H9 (cell line): ENCODE measurements around the gene LIPK. TPM values are rescaled to one million over a fixed set of nuclear protein-coding genes. Genes with fewer than 3 reads are reported as not detected.
A peak's percentile ranks its signal among the peaks of the same experiment; 100 is the strongest.

Source experiments
- DNase-seq: peaks from one replicate; pipeline ENCODE4 v3.0.0-alpha.2; 2017
- H2AFZ ChIP-seq: one replicate; pipeline ENCODE4 v1.6.1; 2013; ENCODE audit warnings: mild to moderate bottlenecking, low read length, control low read depth, moderate library complexity
- H2AK5ac ChIP-seq: 2 replicates; pipeline ENCODE4 v1.6.1; 2013; ENCODE audit warnings: low read length, control low read depth, mixed read lengths; ENCODE audit not compliant: insufficient read length
- H2BK120ac ChIP-seq: one replicate; pipeline ENCODE4 v1.6.1; 2013; ENCODE audit warnings: low read depth, mild to moderate bottlenecking, low read length, control low read depth, inconsistent platforms; ENCODE audit not compliant: poor library complexity, severe bottlenecking
- H2BK12ac ChIP-seq: 2 replicates; pipeline ENCODE4 v1.6.1; 2013; ENCODE audit warnings: low read length, control low read depth, mixed read lengths, low read depth; ENCODE audit not compliant: insufficient read length
- H2BK15ac ChIP-seq: 2 replicates; pipeline ENCODE4 v1.6.1; 2013; ENCODE audit warnings: low read depth, low read length, control low read depth
- H2BK20ac ChIP-seq: one replicate; pipeline ENCODE4 v1.6.1; 2013; ENCODE audit warnings: low read depth, mild to moderate bottlenecking, low read length, control low read depth, inconsistent platforms; ENCODE audit not compliant: poor library complexity, severe bottlenecking
- H2BK5ac ChIP-seq: 2 replicates; pipeline ENCODE4 v1.6.1; 2013; ENCODE audit warnings: low read length, control low read depth, mixed read lengths; ENCODE audit not compliant: insufficient read length
- H3K14ac ChIP-seq: 2 replicates; pipeline ENCODE4 v1.6.1; 2013; ENCODE audit warnings: low read length, control low read depth; ENCODE audit not compliant: insufficient read depth
- H3K18ac ChIP-seq: 2 replicates; pipeline ENCODE4 v1.6.1; 2013; ENCODE audit warnings: low read depth, mild to moderate bottlenecking, mixed read lengths, low read length, control low read depth; ENCODE audit not compliant: insufficient read length
- H3K23ac ChIP-seq: 2 replicates; pipeline ENCODE4 v1.6.1; 2013; ENCODE audit warnings: low read length, control low read depth, mixed read lengths, low read depth; ENCODE audit not compliant: insufficient read length
- H3K23me2 ChIP-seq: 2 replicates; pipeline ENCODE4 v1.6.1; 2013; ENCODE audit warnings: low read depth, mild to moderate bottlenecking, mixed read lengths, low read length, control low read depth; ENCODE audit not compliant: insufficient read length, poor library complexity, severe bottlenecking
- H3K27ac ChIP-seq: 2 replicates; pipeline ENCODE4 v1.5.1; 2013; ENCODE audit warnings: low read length, control low read depth, mixed read lengths, low read depth; ENCODE audit not compliant: insufficient read length
- H3K27me3 ChIP-seq: 2 replicates; pipeline ENCODE4 v1.6.1; 2013; ENCODE audit warnings: low read length, control low read depth, inconsistent platforms; ENCODE audit not compliant: insufficient read depth
- H3K4ac ChIP-seq: 2 replicates; pipeline ENCODE4 v1.6.1; 2013; ENCODE audit warnings: low read depth, mild to moderate bottlenecking, control low read depth, inconsistent platforms, low read length, moderate library complexity
- H3K4me1 ChIP-seq: 2 replicates; pipeline ENCODE4 v1.6.1; 2013; ENCODE audit warnings: low read length, control low read depth, inconsistent platforms; ENCODE audit not compliant: insufficient read depth
- H3K4me2 ChIP-seq: 2 replicates; pipeline ENCODE4 v1.6.1; 2013; ENCODE audit warnings: low read length, control low read depth, mixed read lengths; ENCODE audit not compliant: insufficient read length, insufficient read depth
- H3K56ac ChIP-seq: 2 replicates; pipeline ENCODE4 v1.6.1; 2013; ENCODE audit warnings: low read depth, mild to moderate bottlenecking, mixed read lengths, low read length, control low read depth; ENCODE audit not compliant: insufficient read length
- H3K79me1 ChIP-seq: 2 replicates; pipeline ENCODE4 v1.6.1; 2013; ENCODE audit warnings: low read depth, mild to moderate bottlenecking, moderate library complexity, low read length, control low read depth, inconsistent platforms; ENCODE audit not compliant: insufficient read depth, poor library complexity, severe bottlenecking
- H3K79me2 ChIP-seq: 2 replicates; pipeline ENCODE4 v1.6.1; 2013; ENCODE audit warnings: low read length, control low read depth, inconsistent platforms; ENCODE audit not compliant: insufficient read depth
- H3K9ac ChIP-seq: 2 replicates; pipeline ENCODE4 v1.6.1; 2013; ENCODE audit warnings: low read length, control low read depth, mixed read lengths; ENCODE audit not compliant: insufficient read length; ENCODE audit errors: extremely low read depth
- H3K9me3 ChIP-seq: one replicate; pipeline ENCODE4 v1.6.1; 2013; ENCODE audit warnings: low read depth, low read length, inconsistent platforms; ENCODE audit not compliant: control insufficient read depth
- H3T11ph ChIP-seq: one replicate; pipeline ENCODE4 v1.6.1; 2013; ENCODE audit warnings: mild to moderate bottlenecking, low read length, control low read depth, inconsistent platforms
- H4K20me1 ChIP-seq: one replicate; pipeline ENCODE4 v1.6.1; 2013; ENCODE audit not compliant: control insufficient read depth, insufficient read length, insufficient read depth
- H4K5ac ChIP-seq: 2 replicates; pipeline ENCODE4 v1.6.1; 2013; ENCODE audit warnings: low read depth, mild to moderate bottlenecking, mixed read lengths, low read length, control low read depth; ENCODE audit not compliant: insufficient read length
- H4K8ac ChIP-seq: replicated peaks from 2 replicates; pipeline ENCODE4 v1.6.1; 2013; ENCODE audit warnings: low read length, control low read depth, mixed read lengths, low read depth; ENCODE audit not compliant: insufficient read length
- H4K91ac ChIP-seq: 2 replicates; pipeline ENCODE4 v1.6.1; 2013; ENCODE audit warnings: low read depth, mild to moderate bottlenecking, moderate library complexity, mixed read lengths, low read length, control low read depth; ENCODE audit not compliant: insufficient read length
- H3K27ac Mint-ChIP-seq, 3 experiments: 2 replicates in 2 of 3; 3 replicates in 1 of 3; pipeline ENCODE4 v1.8.0; 2020 to 2021; ENCODE audit warnings: mixed read lengths in 3 of 3, mild to moderate bottlenecking in 1 of 3, moderate library complexity in 1 of 3
- H3K27me3 Mint-ChIP-seq: 2 replicates; pipeline ENCODE4 v1.8.0; 2021; ENCODE audit warnings: low read depth, mild to moderate bottlenecking, moderate library complexity, mixed read lengths
- H3K36me3 Mint-ChIP-seq, 3 experiments: 2 replicates in 2 of 3; 3 replicates in 1 of 3; pipeline ENCODE4 v1.8.0; 2020 to 2021; ENCODE audit warnings: low read depth in 3 of 3, mixed read lengths in 3 of 3; ENCODE audit not compliant: insufficient read depth in 1 of 3
- H3K4me1 Mint-ChIP-seq, 2 experiments: 2 replicates each; pipeline ENCODE4 v1.8.0; 2020; ENCODE audit warnings: mixed read lengths in 2 of 2
- H3K4me3 Mint-ChIP-seq, 2 experiments: 2 replicates in 1 of 2; 3 replicates in 1 of 2; pipeline ENCODE4 v1.8.0; 2020 to 2021; ENCODE audit warnings: mild to moderate bottlenecking in 2 of 2, mixed read lengths in 2 of 2, moderate library complexity in 1 of 2
- H3K9me3 Mint-ChIP-seq, 2 experiments: 2 replicates in 1 of 2; 3 replicates in 1 of 2; pipeline ENCODE4 v1.8.0; 2020; ENCODE audit warnings: mild to moderate bottlenecking in 2 of 2, mixed read lengths in 2 of 2, moderate library complexity in 1 of 2
- WGBS: extraction: QIAGEN DNeasy Blood & Tissue Kit; methylation state at CpG from one replicate; pipeline ENCODE4 v1.1.7; 2013; ENCODE audit warnings: missing lambda C conversion rate, low lambda C conversion rate, mixed read lengths; ENCODE audit not compliant: insufficient read length; ENCODE audit errors: extremely low coverage; 5-methylcytosine and 5-hydroxymethylcytosine counted together
- total RNA-seq: library from RNA; stranded (reverse); gene quantifications from 2 replicates; pipeline ENCODE4 v1.2.1, GENCODE V29; 2021
- TF ChIP-seq, protein P1 (sequence below): fragments of 200-600 bp; sonication (generic); conservative IDR thresholded peaks from 3 replicates; pipeline ENCODE4 v1.8.0; 2021; ENCODE audit warnings: antibody characterized with exemption, mild to moderate bottlenecking

The LIPK gene
- total RNA-seq, 1 experiment from 2014 or later: not detected

DNA sequence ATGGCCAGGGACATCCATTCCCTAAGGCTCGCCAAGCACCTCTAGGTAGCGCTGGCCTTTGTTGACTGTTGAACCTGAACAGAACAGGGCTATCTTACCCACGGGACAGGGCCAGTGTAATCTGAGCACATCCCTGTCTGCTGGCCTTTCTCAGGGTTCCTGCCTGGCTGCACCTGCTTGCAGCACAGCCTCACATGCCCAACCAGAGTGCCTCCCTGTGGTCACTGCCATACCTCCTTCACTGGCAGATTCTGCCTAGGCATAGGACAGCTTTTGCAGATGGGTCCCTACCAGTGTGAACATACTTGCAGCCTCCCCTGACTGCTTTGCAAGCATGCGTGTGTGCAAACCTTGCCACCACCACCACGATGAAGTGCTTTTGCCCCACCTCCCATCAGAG, 38.0 kb downstream of the LIPK start:
- TF ChIP-seq, protein P1, sequence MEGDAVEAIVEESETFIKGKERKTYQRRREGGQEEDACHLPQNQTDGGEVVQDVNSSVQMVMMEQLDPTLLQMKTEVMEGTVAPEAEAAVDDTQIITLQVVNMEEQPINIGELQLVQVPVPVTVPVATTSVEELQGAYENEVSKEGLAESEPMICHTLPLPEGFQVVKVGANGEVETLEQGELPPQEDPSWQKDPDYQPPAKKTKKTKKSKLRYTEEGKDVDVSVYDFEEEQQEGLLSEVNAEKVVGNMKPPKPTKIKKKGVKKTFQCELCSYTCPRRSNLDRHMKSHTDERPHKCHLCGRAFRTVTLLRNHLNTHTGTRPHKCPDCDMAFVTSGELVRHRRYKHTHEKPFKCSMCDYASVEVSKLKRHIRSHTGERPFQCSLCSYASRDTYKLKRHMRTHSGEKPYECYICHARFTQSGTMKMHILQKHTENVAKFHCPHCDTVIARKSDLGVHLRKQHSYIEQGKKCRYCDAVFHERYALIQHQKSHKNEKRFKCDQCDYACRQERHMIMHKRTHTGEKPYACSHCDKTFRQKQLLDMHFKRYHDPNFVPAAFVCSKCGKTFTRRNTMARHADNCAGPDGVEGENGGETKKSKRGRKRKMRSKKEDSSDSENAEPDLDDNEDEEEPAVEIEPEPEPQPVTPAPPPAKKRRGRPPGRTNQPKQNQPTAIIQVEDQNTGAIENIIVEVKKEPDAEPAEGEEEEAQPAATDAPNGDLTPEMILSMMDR: peak; percentile 41; the same call in 2 of the 3 replicates
- no peak overlapping the region for H3T11ph ChIP-seq
- Mint-ChIP-seq H3K4me1 (peaks cover 0 to 2% of the 10 kb centered on the region in 2 experiments; a peak in 1 of 4 replicates), H3K36me3 (0 out of 7 replicates have a peak, but pooled peaks cover 0 to 3% (median 0%) of the 10 kb centered on the region in 3 experiments), H3K9me3 (peaks cover 0 to 10% of the 10 kb centered on the region in 2 experiments; a peak in 4 of 5 replicates), H3K4me3 (no peak overlapping the region), H3K27ac (no peak overlapping the region; a peak in 1 of 7 replicates), H3K27me3 (peaks cover 7% of the 10 kb centered on the region)
- no peak overlapping the region for H4K91ac ChIP-seq
- no peak overlapping the region for H3K14ac ChIP-seq
- no peak overlapping the region for H2BK15ac ChIP-seq
- H3K27me3 ChIP-seq: no peaks in the 10 kb centered on the region
- H4K5ac ChIP-seq: no peak overlapping the region
- no peak overlapping the region for H3K23ac ChIP-seq
- no peaks in the 10 kb centered on the region for H3K79me1 ChIP-seq
- H2AK5ac ChIP-seq: no peak overlapping the region
- no peak overlapping the region for H3K9ac ChIP-seq
- H2BK5ac ChIP-seq: no peak overlapping the region
- no peaks in the 10 kb centered on the region for H4K20me1 ChIP-seq
- no peaks in the 10 kb centered on the region for H3K9me3 ChIP-seq
- no peaks in the 10 kb centered on the region for H3K4me1 ChIP-seq
- WGBS: no CpG with 5 or more reads among the region's 5 CpGs
- no peak overlapping the region for H3K56ac ChIP-seq
- H4K8ac ChIP-seq: no peak overlapping the region
- no peaks in the 10 kb centered on the region for H3K23me2 ChIP-seq
- no peak overlapping the region for H2AFZ ChIP-seq
- H3K18ac ChIP-seq: no peak overlapping the region
- no peak overlapping the region for H3K27ac ChIP-seq
- H2BK120ac ChIP-seq: no peak overlapping the region
- H3K79me2 ChIP-seq: no peaks in the 10 kb centered on the region
- H2BK12ac ChIP-seq: no peak overlapping the region
- no peak overlapping the region for H3K4ac ChIP-seq
- no peak overlapping the region for H3K4me2 ChIP-seq
- no peak overlapping the region for H2BK20ac ChIP-seq
- DNase-seq: peak; percentile 75
